SK-N-SH (cell line): ENCODE results near the gene NPAS3. TPM values are rescaled to one million over a fixed set of nuclear protein-coding genes. Genes with fewer than 3 reads are reported as not detected.

ENCODE experiments used
- CTCF ChIA-PET: fragments of 300-600, 350-600 bp; formaldehyde crosslinking; extraction: SDS; loops from one replicate; lab custom pipeline; 2021; lab: Yijun Ruan, JAX
- POLR2A ChIA-PET: fragments of 350-600 bp; sonication (Branson Sonifier 250); formaldehyde crosslinking; extraction: SDS; loops from one replicate; lab custom pipeline; 2020; ENCODE audit warnings: antibody characterized with exemption, inconsistent platforms; lab: Yijun Ruan, JAX
- DNase-seq: peaks from one replicate; pipeline ENCODE4 v3.0.0; 2012
- H2AFZ ChIP-seq: fragments of 200-600 bp; sonication (generic); 2 replicates; pipeline ENCODE4 v1.8.1; 2016; ENCODE audit warnings: antibody characterized with exemption, mild to moderate bottlenecking, low read depth
- H3F3A ChIP-seq: fragments of 200-600 bp; sonication (generic); replicated peaks from 2 replicates; pipeline ENCODE3; 2016; ENCODE audit warnings: antibody characterized with exemption, mild to moderate bottlenecking; ENCODE audit not compliant: insufficient read depth
- H3K27ac ChIP-seq, 2 experiments: fragments of 200-500 bp in 1 of 2; fragments of 200-600 bp in 1 of 2; sonication (Bioruptor generic) in 1 of 2; sonication (generic), shearing (Covaris generic) in 1 of 2; 2 replicates each; pipeline versions ENCODE4 v1.5.1 to v1.6.1; 2014 to 2016; ENCODE audit warnings: low read depth in 2 of 2, inconsistent platforms in 1 of 2, low read length in 1 of 2, mild to moderate bottlenecking in 1 of 2, mixed read lengths in 1 of 2
- H3K27me3 ChIP-seq: fragments of 200-600 bp; sonication (generic), shearing (Covaris generic); 2 replicates; pipeline ENCODE4 v1.6.1; 2016; ENCODE audit warnings: mixed run types; ENCODE audit not compliant: insufficient read depth
- H3K36me3 ChIP-seq, 2 experiments: fragments of 200-500 bp in 1 of 2; fragments of 200-600 bp in 1 of 2; sonication (Bioruptor generic) in 1 of 2; sonication (generic) in 1 of 2; replicated peaks in 1 of 2; 2 replicates each; pipeline versions ENCODE3 to v1.5.1; 2014 to 2016; ENCODE audit warnings: low read length in 1 of 2, mild to moderate bottlenecking in 1 of 2; ENCODE audit not compliant: insufficient read depth in 2 of 2, control insufficient read depth in 1 of 2
- H3K4me1 ChIP-seq, 2 experiments: fragments of 200-500 bp in 1 of 2; fragments of 200-600 bp in 1 of 2; sonication (Bioruptor generic) in 1 of 2; sonication (generic), shearing (Covaris generic) in 1 of 2; 2 replicates each; pipeline versions ENCODE4 v1.5.1 to v1.6.1; 2014 to 2016; ENCODE audit warnings: low read depth in 1 of 2, low read length in 1 of 2, mixed run types in 1 of 2; ENCODE audit not compliant: insufficient read depth in 2 of 2, control insufficient read depth in 1 of 2
- H3K4me2 ChIP-seq: fragments of 200-600 bp; sonication (generic), shearing (Covaris generic); 2 replicates; pipeline ENCODE4 v1.6.1; 2017; ENCODE audit warnings: mixed run types
- H3K4me3 ChIP-seq, 2 experiments: fragments of 200-500 bp in 1 of 2; fragments of 200-600 bp in 1 of 2; sonication (Bioruptor generic) in 1 of 2; sonication (generic), shearing (Covaris generic) in 1 of 2; 2 replicates each; pipeline versions ENCODE4 v1.5.1 to v1.8.1; 2014 to 2016; ENCODE audit warnings: low read depth in 2 of 2, inconsistent platforms in 1 of 2, low read length in 1 of 2, mild to moderate bottlenecking in 1 of 2, mixed read lengths in 1 of 2, moderate library complexity in 1 of 2
- H3K79me2 ChIP-seq: fragments of 200-600 bp; sonication (generic); 2 replicates; pipeline ENCODE4 v1.8.1; 2017; ENCODE audit warnings: mild to moderate bottlenecking; ENCODE audit not compliant: insufficient read depth
- H3K9ac ChIP-seq: fragments of 200-600 bp; sonication (generic); 2 replicates; pipeline ENCODE4 v1.6.1; 2017; ENCODE audit warnings: mixed run types
- H3K9me2 ChIP-seq: fragments of 200-600 bp; sonication (generic); 2 replicates; pipeline ENCODE4 v1.6.1; 2017; ENCODE audit warnings: mixed run types
- H3K9me3 ChIP-seq: fragments of 200-600 bp; sonication (generic); 2 replicates; pipeline ENCODE4 v1.6.1; 2017; ENCODE audit warnings: mixed run types, mild to moderate bottlenecking, moderate library complexity
- H4K20me1 ChIP-seq: fragments of 200-600 bp; sonication (generic); 2 replicates; pipeline ENCODE4 v1.6.1; 2017; ENCODE audit warnings: mild to moderate bottlenecking, mixed run types; ENCODE audit not compliant: insufficient read depth
- ELF1 ChIP-seq: IDR thresholded peaks from 2 replicates; pipeline ENCODE4 v1.4.0; 2012
- EP300 ChIP-seq, 2 experiments: IDR thresholded peaks; 2 replicates each; pipeline versions ENCODE4 v1.4.0 to v1.6.1; 2012; ENCODE audit warnings: borderline replicate concordance in 1 of 2, low read depth in 1 of 2, low read length in 1 of 2
- EZH2phosphoT487 ChIP-seq: fragments of 200-600 bp; sonication (generic); IDR thresholded peaks from 2 replicates; pipeline ENCODE4 v1.6.1; 2017; ENCODE audit warnings: low read depth, mixed run types, mild to moderate bottlenecking, antibody characterized with exemption, moderate library complexity, borderline replicate concordance
- FOSL2 ChIP-seq: IDR thresholded peaks from 2 replicates; pipeline ENCODE4 v1.4.0; 2012; ENCODE audit warnings: low read depth, mild to moderate bottlenecking, moderate library complexity, borderline replicate concordance
- FOXJ3 ChIP-seq: sonication (generic); formaldehyde crosslinking; IDR thresholded peaks from 2 replicates; pipeline ENCODE4 v1.5.1; 2020; ENCODE audit warnings: mild to moderate bottlenecking, missing genetic modification reagents
- FOXM1 ChIP-seq: IDR thresholded peaks from 2 replicates; pipeline ENCODE4 v1.4.0; 2012; ENCODE audit warnings: low read depth, mild to moderate bottlenecking
- GABPA ChIP-seq: IDR thresholded peaks from 2 replicates; pipeline ENCODE4 v1.4.0; 2012; ENCODE audit warnings: low read depth, mild to moderate bottlenecking
- GATA2 ChIP-seq: sonication (generic); formaldehyde crosslinking; IDR thresholded peaks from 2 replicates; pipeline ENCODE4 v1.5.0; 2020; ENCODE audit warnings: mild to moderate bottlenecking, missing genetic modification reagents
- MAX ChIP-seq: IDR thresholded peaks from 2 replicates; pipeline ENCODE4 v1.4.0; 2012; ENCODE audit warnings: low read depth
- NFIC ChIP-seq: IDR thresholded peaks from 2 replicates; pipeline ENCODE4 v1.4.0; 2012; ENCODE audit warnings: borderline replicate concordance
- NRF1 ChIP-seq: IDR thresholded peaks from 2 replicates; pipeline ENCODE4 v1.6.1; 2012; ENCODE audit warnings: low read depth, mild to moderate bottlenecking, low read length
- RAD21 ChIP-seq: IDR thresholded peaks from 2 replicates; pipeline ENCODE4 v1.6.1; 2012; ENCODE audit warnings: mild to moderate bottlenecking, low read length
- RCOR1 ChIP-seq: fragments of 150-350 bp; IDR thresholded peaks from 2 replicates; pipeline ENCODE4 v1.6.1; 2017; ENCODE audit warnings: antibody characterized with exemption, low read length
- REST ChIP-seq: IDR thresholded peaks from 2 replicates; pipeline ENCODE4 v1.6.1; 2012; ENCODE audit warnings: mild to moderate bottlenecking, low read depth, low read length, moderate library complexity
- RXRA ChIP-seq: IDR thresholded peaks from 2 replicates; pipeline ENCODE4 v1.4.0; 2012; ENCODE audit warnings: low read depth, mild to moderate bottlenecking, borderline replicate concordance
- SIN3A ChIP-seq: IDR thresholded peaks from 2 replicates; pipeline ENCODE4 v1.6.1; 2012; ENCODE audit warnings: low read depth, mild to moderate bottlenecking, low read length, moderate library complexity, borderline replicate concordance
- SMC3 ChIP-seq: IDR thresholded peaks from 2 replicates; pipeline ENCODE4 v1.6.1; 2012; ENCODE audit warnings: low read depth, low read length, improper control_type of control experiment
- TCF12 ChIP-seq: IDR thresholded peaks from 2 replicates; pipeline ENCODE4 v1.4.0; 2012
- TEAD4 ChIP-seq: IDR thresholded peaks from 2 replicates; pipeline ENCODE4 v1.4.0; 2012; ENCODE audit warnings: mild to moderate bottlenecking, borderline replicate concordance; ENCODE audit not compliant: insufficient read depth
- USF1 ChIP-seq: IDR thresholded peaks from 2 replicates; pipeline ENCODE4 v1.4.0; 2012; ENCODE audit warnings: low read depth, borderline replicate concordance
- YY1 ChIP-seq: IDR thresholded peaks from 2 replicates; pipeline ENCODE4 v1.4.0; 2012; ENCODE audit warnings: low read depth, mild to moderate bottlenecking
- WGBS: methylation state at CpG from one replicate; pipeline ENCODE4 v1.1.6; 2017; ENCODE audit warnings: low lambda C conversion rate; 5-methylcytosine and 5-hydroxymethylcytosine counted together
- polyA plus RNA-seq, 3 experiments: library from polyadenylated mRNA; depleted of rRNA; stranded (reverse); fragments of >200 nt; gene quantifications; 2 replicates each; pipeline ENCODE4 v1.2.3, GENCODE V29; 2012

Gene NPAS3
- polyA plus RNA-seq, 1 of the 3 experiments (the other 2 are of a cell fraction), result 4.3 TPM

- TF ChIP-seq REST, result no peak
- peak; percentile 47; the same call in 1 of the 2 replicates for TF ChIP-seq FOSL2
- 0 out of 2 replicates have a peak, but pooled peaks have one; percentile 33 for TF ChIP-seq TEAD4
- no peak for TF ChIP-seq ELF1
- TF ChIP-seq GATA2, result no peak
- TF ChIP-seq NRF1, result no peak
- 0 out of 2 replicates have a peak, but pooled peaks have one; percentile 61 for TF ChIP-seq FOXM1
- peak; percentile 82 for TF ChIP-seq TCF12
These were observed 617.9 kb downstream of the NPAS3 start (continued) for GRCh38 chr14:33556382-33557121.

GRCh38 chr14:33560718-33561431 lies 622.2 kb downstream of the NPAS3 start:
- no peak for DNase-seq
- peaks cover 17 to 38% of the 10 kb centered on the region in 2 experiments for H3K4me1 ChIP-seq
- H2AFZ ChIP-seq, result no peak overlapping the region
- TF ChIP-seq ELF1, result no peak
- TF ChIP-seq EP300 (IDR thresholded peaks at IDR 0.05; ENCODE audit: borderline replicate concordance in 1 of 2, low read depth in 1 of 2, low read length in 1 of 2), result no peak
- TF ChIP-seq REST, result no peak
- no peak for TF ChIP-seq YY1
- TF ChIP-seq EZH2phosphoT487, result no peak
- TF ChIP-seq SMC3, result no peak
- TF ChIP-seq SIN3A, result no peak
- no peak for TF ChIP-seq RCOR1
- TF ChIP-seq TEAD4, result no peak
- no peak for TF ChIP-seq FOXJ3 (CRISPR knock-in tag)
- TF ChIP-seq RXRA, result no peak
- no peak for TF ChIP-seq NFIC
- no peak for TF ChIP-seq FOSL2
- TF ChIP-seq RAD21, result no peak
- TF ChIP-seq GABPA, result no peak
- no peak for TF ChIP-seq MAX
- TF ChIP-seq GATA2, result no peak
- TF ChIP-seq TCF12, result no peak
- TF ChIP-seq USF1, result no peak

More at GRCh38 chr14:33560718-33561431, 622.2 kb downstream of the NPAS3 start:
- Histone ChIP-seq H3F3A (peaks cover 21% of the 10 kb centered on the region), H3K9me3 (no peaks in the 10 kb centered on the region), H4K20me1 (no peaks in the 10 kb centered on the region), H3K4me3 (no peak overlapping the region), H3K9ac (no peak overlapping the region), H3K27ac (no peak overlapping the region), H3K79me2 (no peaks in the 10 kb centered on the region), H3K9me2 (no peaks in the 10 kb centered on the region), H3K4me2 (no peak overlapping the region), H3K27me3 (no peaks in the 10 kb centered on the region), H3K36me3 (no peaks in the 10 kb centered on the region)
- ChIA-PET CTCF (interaction anchor here (1.2 kb wide), 1 partner anchor 10 kb away, joined by 3 read pairs; no protein-coding TSS in a partner anchor), POLR2A (no interaction called here)
- 86% methylated on average over 7 of the region's 7 CpGs for WGBS
